NK-92 (cell line): ENCODE data around the gene KCNQ5.

ENCODE experiments used
- DNase-seq: peaks from one replicate; lab custom pipeline; 2025; ENCODE audit not compliant: unreplicated experiment; lab: John Stamatoyannopoulos, UW

Gene KCNQ5

GRCh38 chr6:73086726-73087125 is 464.9 kb downstream of the KCNQ5 start:
- no peak for DNase-seq

- no peak for DNase-seq
Observed at GRCh38 chr6:73088138-73088813, 466.4 kb downstream of the KCNQ5 start.

- no peak for DNase-seq
Observed at GRCh38 chr6:73104921-73105320, 483.1 kb downstream of the KCNQ5 start.

GRCh38 chr6:73107016-73107415 is 485.2 kb downstream of the KCNQ5 start:
- DNase-seq: no peak

GRCh38 chr6:73108949-73109348 is 487.1 kb downstream of the KCNQ5 start:
- DNase-seq: no peak

GRCh38 chr6:73109659-73110058 is 487.8 kb downstream of the KCNQ5 start:
- DNase-seq: no peak

GRCh38 chr6:73116330-73116729 is 494.5 kb downstream of the KCNQ5 start:
- DNase-seq: no peak

- no peak for DNase-seq
Observed at GRCh38 chr6:73121421-73121993, 499.6 kb downstream of the KCNQ5 start.

GRCh38 chr6:73123632-73124329 is 501.9 kb downstream of the KCNQ5 start:
- DNase-seq: no peak

- no peak for DNase-seq
Observed at GRCh38 chr6:73129653-73130443, 508.0 kb downstream of the KCNQ5 start.

GRCh38 chr6:73131706-73132105 is 509.8 kb downstream of the KCNQ5 start:
- no peak for DNase-seq

GRCh38 chr6:73134588-73134987 is 512.7 kb downstream of the KCNQ5 start:
- DNase-seq: no peak

- DNase-seq: no peak
Observed at GRCh38 chr6:73139681-73140383, 518.0 kb downstream of the KCNQ5 start.

GRCh38 chr6:73143551-73143950 is 521.7 kb downstream of the KCNQ5 start:
- DNase-seq: no peak

- DNase-seq: no peak
Observed at GRCh38 chr6:73144516-73144915, 522.7 kb downstream of the KCNQ5 start.

- no peak for DNase-seq
Observed at GRCh38 chr6:73145690-73146089, 523.8 kb downstream of the KCNQ5 start.

GRCh38 chr6:73151732-73152131 is 529.9 kb downstream of the KCNQ5 start:
- no peak for DNase-seq

GRCh38 chr6:73152556-73152955 is 530.7 kb downstream of the KCNQ5 start:
- no peak for DNase-seq

- no peak for DNase-seq
Observed at GRCh38 chr6:73152966-73153757, 531.3 kb downstream of the KCNQ5 start.
